PFSK-1 (cell line): ENCODE data around the gene GRK4.

ENCODE experiments used
- FOXP2 ChIP-seq: optimal IDR thresholded peaks from 2 replicates; pipeline ENCODE3; 2011; ENCODE audit warnings: borderline replicate concordance, control low read depth, inconsistent platforms; ENCODE audit not compliant: insufficient read depth; ENCODE audit errors: extremely low read length, extremely low read depth
- POLR2AphosphoS5 ChIP-seq: IDR thresholded peaks from 2 replicates; pipeline ENCODE4 v1.6.1; 2012; ENCODE audit warnings: low read depth, mild to moderate bottlenecking, control low read depth, low read length, moderate library complexity
- SIN3A ChIP-seq: IDR thresholded peaks from 2 replicates; pipeline ENCODE4 v1.6.1; 2012; ENCODE audit warnings: mild to moderate bottlenecking, low read length, moderate library complexity, borderline replicate concordance; ENCODE audit not compliant: insufficient read depth
- TAF1 ChIP-seq: IDR thresholded peaks from 2 replicates; pipeline ENCODE4 v1.6.1; 2012; ENCODE audit warnings: low read length, control low read depth, borderline replicate concordance; ENCODE audit not compliant: insufficient read depth
- TF ChIP-seq, protein P1 (sequence below), 2 experiments: IDR thresholded peaks; 2 replicates each; pipeline versions ENCODE4 v1.6.1 to v1.8.0; 2011 to 2012; ENCODE audit warnings: low read depth in 2 of 2, low read length in 2 of 2, control low read depth in 1 of 2, inconsistent platforms in 1 of 2, mild to moderate bottlenecking in 1 of 2, moderate library complexity in 1 of 2; ENCODE audit not compliant: insufficient read depth in 1 of 2

The GRK4 gene

DNA sequence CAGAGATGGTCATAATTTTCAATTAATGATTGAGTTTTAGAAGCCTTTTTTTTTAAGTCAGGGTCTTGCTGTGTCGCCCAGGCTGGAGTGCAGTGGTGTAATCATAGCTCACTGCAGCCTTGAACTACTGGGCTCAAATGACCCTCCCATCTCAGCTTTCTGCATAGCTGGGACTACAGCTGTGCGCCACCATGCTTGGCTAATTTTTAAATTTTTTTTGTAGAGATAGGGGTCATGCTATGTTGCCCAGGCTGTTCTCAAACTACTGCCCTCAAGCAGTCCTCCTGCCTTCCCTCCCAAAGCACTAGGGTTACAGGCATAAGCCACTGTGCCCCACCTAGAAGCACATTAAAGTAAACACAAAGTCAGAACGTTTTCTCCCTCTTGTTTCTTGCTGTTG is 59.3 kb downstream of the GRK4 start:
- TF ChIP-seq SIN3A: no peak
- TF ChIP-seq POLR2AphosphoS5: no peak
- TF ChIP-seq FOXP2: no peak
- TF ChIP-seq TAF1: no peak
- TF ChIP-seq, protein P1, sequence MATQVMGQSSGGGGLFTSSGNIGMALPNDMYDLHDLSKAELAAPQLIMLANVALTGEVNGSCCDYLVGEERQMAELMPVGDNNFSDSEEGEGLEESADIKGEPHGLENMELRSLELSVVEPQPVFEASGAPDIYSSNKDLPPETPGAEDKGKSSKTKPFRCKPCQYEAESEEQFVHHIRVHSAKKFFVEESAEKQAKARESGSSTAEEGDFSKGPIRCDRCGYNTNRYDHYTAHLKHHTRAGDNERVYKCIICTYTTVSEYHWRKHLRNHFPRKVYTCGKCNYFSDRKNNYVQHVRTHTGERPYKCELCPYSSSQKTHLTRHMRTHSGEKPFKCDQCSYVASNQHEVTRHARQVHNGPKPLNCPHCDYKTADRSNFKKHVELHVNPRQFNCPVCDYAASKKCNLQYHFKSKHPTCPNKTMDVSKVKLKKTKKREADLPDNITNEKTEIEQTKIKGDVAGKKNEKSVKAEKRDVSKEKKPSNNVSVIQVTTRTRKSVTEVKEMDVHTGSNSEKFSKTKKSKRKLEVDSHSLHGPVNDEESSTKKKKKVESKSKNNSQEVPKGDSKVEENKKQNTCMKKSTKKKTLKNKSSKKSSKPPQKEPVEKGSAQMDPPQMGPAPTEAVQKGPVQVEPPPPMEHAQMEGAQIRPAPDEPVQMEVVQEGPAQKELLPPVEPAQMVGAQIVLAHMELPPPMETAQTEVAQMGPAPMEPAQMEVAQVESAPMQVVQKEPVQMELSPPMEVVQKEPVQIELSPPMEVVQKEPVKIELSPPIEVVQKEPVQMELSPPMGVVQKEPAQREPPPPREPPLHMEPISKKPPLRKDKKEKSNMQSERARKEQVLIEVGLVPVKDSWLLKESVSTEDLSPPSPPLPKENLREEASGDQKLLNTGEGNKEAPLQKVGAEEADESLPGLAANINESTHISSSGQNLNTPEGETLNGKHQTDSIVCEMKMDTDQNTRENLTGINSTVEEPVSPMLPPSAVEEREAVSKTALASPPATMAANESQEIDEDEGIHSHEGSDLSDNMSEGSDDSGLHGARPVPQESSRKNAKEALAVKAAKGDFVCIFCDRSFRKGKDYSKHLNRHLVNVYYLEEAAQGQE (IDR thresholded peaks at IDR 0.05; ENCODE audit: insufficient read depth in 1 of 2, low read depth in 2 of 2, low read length in 2 of 2): no peak

GRCh38 chr4:3025881-3026280 is 62.5 kb downstream of the GRK4 start:
- TF ChIP-seq SIN3A (no peak), FOXP2 (no peak), POLR2AphosphoS5 (no peak), TAF1 (no peak)
- TF ChIP-seq, protein P1 (IDR thresholded peaks at IDR 0.05; ENCODE audit: insufficient read depth in 1 of 2, low read depth in 2 of 2, low read length in 2 of 2): no peak

- TF ChIP-seq SIN3A (no peak), FOXP2 (no peak), POLR2AphosphoS5 (no peak), TAF1 (no peak)
- TF ChIP-seq, protein P1 (IDR thresholded peaks at IDR 0.05; ENCODE audit: insufficient read depth in 1 of 2, low read depth in 2 of 2, low read length in 2 of 2): no peak
Observed at GRCh38 chr4:3026540-3026939, 63.2 kb downstream of the GRK4 start.

- TF ChIP-seq SIN3A (no peak), POLR2AphosphoS5 (no peak), TAF1 (no peak), FOXP2 (no peak)
- TF ChIP-seq, protein P1 (IDR thresholded peaks at IDR 0.05; ENCODE audit: insufficient read depth in 1 of 2, low read depth in 2 of 2, low read length in 2 of 2): no peak
Observed at GRCh38 chr4:3029464-3029863, 66.1 kb downstream of the GRK4 start.

- TF ChIP-seq TAF1: no peak
- no peak for TF ChIP-seq SIN3A
- TF ChIP-seq, protein P1 (IDR thresholded peaks at IDR 0.05; ENCODE audit: insufficient read depth in 1 of 2, low read depth in 2 of 2, low read length in 2 of 2): no peak
- TF ChIP-seq POLR2AphosphoS5: no peak
- no peak for TF ChIP-seq FOXP2
Observed at GRCh38 chr4:3030566-3031356, 67.4 kb downstream of the GRK4 start.
